Ramos (cell line): ENCODE data around the gene SEPTIN12.

ENCODE experiments used
- in situ Hi-C: fragments of 300-500 bp; cut with MboI; formaldehyde crosslinking; loops from one replicate; pipeline ENCODE4 v1.14.3; 2022; ENCODE audit warnings: low sequenced_read_pairs; ENCODE audit not compliant: unreplicated experiment

The SEPTIN12 gene

DNA sequence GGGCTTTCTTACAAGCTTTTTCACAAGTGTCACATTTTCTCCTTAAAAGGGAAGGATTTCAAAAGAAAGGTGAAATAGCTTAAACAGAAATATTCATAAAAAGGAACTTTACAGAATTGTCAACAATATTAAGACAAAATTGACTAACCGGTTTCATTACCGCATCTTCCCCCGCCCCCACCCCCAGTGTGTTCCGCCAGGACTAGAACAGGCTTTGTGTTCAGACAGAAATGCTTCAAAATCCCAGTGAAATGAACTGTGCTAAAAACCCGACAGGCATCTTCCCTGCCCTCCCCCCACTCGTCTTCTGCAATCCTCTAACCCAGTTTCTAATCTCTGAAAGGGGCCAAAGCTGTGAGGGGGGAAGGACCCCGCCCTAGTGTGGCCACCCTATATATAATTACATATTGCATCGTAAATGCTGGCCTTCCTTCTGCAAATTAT is 15.3 kb upstream of the SEPTIN12 start:
- in situ Hi-C loops = no loop called here

DNA sequence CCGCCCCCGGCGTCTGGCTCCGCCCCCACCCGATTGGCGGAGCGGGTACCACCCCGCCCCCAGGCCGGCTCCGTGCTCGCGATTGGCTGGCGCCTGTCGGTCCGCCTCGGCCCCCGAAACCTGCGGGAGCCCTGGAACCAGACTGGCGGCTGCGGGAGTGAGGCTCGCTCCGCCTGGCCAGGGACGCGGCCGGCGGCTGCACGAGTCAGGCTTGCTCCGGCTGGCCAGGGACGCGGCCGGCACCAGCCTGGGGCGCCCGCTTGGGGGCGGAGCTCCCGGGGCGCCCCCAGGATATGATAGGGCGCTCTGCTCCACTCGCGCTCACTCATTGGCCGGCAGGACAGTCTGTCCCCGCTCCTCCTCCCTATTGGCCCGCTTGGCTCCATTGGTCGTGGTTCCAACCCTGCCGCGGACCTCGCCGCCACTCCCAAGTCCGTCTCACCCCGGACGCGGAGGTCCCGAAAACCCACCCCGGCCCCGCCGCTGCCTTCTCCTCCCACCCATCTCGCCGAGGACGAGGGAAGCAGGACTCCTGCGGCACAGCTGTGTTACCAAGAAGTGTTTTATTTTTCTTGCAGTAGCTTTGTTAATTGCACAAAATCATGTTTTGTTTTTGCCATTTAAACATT is 14.6 kb upstream of the SEPTIN12 start:
- in situ Hi-C loops = no loop called here

DNA sequence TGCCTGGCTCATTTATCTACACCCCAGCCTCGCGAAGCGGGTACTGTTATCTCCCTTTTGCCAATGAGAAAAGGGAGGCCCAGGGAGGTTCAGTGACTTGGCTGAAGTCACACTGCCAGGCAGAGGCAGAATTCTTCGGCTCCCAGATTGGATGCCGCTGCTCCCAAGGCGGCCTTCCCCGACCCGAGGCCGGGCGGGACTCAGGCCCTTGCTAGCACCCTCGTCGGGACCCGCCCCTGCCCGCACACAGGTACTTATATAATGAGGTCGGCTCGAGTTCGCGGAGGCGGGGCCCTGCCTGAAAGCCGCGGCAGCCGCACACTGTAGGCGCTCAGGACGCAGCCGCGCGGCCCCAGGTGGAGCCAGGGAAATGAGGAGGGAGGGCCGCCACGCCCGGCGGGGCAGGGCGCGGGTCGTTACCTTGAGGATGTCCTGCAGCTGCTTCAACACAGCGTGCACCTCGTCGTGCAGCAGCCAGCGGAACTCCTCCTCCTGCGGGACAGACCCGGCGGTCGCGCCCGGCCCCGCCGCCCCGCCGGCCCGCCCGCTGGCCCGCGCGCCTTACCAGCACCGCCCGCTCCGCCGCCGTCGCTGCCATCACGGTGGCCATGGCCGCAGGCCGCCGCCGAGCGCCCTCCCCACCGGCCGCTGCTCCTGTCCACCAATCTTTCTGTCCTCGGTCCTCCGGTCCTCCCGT is 14.0 kb upstream of the SEPTIN12 start, which contains the start of gene ROGDI:
Gene ROGDI, minus strand, starts transcription at position 672 of the 697 bp plus-strand sequence. Its CDS starts 62 bp downstream, at position 610.
- in situ Hi-C loops = no loop called here

GRCh38 chr16:4801051-4801961 is 13.2 kb upstream of the SEPTIN12 start:
- in situ Hi-C loops = no loop called here

DNA sequence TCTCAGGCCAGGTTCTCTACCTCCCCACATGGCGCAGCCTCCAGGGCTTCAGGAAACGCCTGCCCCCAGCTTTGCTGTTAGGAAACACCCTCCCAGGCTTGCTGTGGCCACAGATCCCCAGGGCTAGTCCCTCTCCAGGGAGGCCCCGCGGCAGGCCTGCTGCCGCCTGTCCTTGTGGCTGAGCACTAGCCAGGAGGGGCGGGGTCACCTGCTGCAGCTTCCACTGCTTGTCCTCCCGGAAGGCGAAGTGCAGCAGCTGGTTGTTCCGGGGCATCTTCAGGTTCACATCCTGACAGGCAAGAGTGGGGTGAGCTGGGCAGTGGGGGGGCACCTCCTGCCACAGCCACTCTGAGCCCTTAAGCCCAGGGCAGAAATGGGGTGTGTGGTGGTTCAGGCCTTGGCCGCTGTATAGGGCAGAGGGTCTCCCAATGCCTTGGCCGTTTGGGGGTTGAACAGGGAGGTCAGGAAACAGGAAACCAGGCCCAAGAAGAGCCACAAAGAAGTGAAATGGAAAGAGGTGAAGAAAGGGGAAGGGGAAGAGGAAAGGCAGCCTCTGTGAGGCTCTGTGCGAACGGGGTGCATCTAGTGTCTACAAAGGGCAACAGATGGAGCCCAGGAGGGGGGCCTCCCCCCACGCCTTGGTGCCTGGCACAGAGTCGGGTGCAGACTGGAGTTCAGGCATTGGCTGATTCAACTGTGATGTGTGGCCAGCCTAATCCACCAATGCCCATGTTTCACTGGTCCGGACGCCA is 12.3 kb upstream of the SEPTIN12 start:
- in situ Hi-C loops = no loop called here

GRCh38 chr16:4799171-4799855 is 11.2 kb upstream of the SEPTIN12 start:
- in situ Hi-C loops = no loop called here

- in situ Hi-C loops = no loop called here
These were observed 10.3 kb upstream of the SEPTIN12 start for GRCh38 chr16:4798456-4798855.

- in situ Hi-C loops = no loop called here
These were observed 9.7 kb upstream of the SEPTIN12 start for GRCh38 chr16:4797805-4798252.

DNA sequence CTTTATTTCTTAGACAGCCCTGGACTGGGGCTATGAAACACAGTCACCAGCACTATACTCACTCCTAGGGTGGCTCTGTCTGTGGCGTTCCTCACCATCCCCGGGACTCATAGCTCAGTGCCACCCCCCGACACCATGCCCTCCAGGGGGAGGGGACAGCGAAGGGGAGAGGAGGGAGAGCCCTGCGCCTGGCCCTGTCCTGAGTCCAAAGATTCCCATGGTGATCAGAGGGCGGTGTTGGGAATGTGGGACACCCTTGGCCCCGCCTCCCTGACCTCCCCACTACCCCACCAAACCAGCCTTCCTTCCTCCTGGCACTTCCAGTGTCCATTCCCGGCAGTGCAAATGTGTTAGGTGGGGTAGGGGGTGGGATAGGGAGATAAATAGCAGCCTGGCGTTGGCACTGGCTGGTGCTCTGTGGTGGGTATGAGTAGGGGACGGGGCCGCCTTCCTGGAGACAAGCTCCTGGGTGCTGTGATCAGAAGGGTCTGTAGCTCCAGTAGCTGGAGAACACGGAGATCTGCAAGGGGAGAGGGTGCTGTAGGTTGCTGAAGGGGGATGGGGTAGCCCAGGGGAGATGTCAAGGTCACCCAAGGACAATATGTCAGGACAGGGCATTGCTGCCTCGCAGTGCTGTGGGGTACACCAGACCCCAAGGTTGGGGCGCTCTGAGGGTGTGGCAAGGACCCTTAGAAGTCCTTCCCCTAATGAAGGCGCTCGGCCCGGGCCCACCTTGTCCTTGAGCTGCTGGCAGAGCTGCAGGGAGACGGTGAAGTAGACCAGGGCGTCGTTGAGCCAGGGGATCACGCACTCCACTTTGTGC is 9.0 kb upstream of the SEPTIN12 start:
- in situ Hi-C loops = no loop called here

- in situ Hi-C loops = no loop called here
These were observed 7.9 kb upstream of the SEPTIN12 start for GRCh38 chr16:4795828-4796572.

GRCh38 chr16:4795181-4795827 is 7.2 kb upstream of the SEPTIN12 start, which contains the start of gene SMIM22:
TSS of gene SMIM22 (plus strand) at chr16:4795369. CDS start at chr16:4795735, 366 bp downstream.
- in situ Hi-C loops = no loop called here

GRCh38 chr16:4792951-4793513 is 4.9 kb upstream of the SEPTIN12 start:
- in situ Hi-C loops = no loop called here

- in situ Hi-C loops = no loop called here
These were observed 2.7 kb upstream of the SEPTIN12 start for GRCh38 chr16:4790871-4791270.

- in situ Hi-C loops = no loop called here
These were observed 2.1 kb upstream of the SEPTIN12 start for GRCh38 chr16:4790261-4790660.

GRCh38 chr16:4788910-4789309 is 765 bp upstream of the SEPTIN12 start:
- in situ Hi-C loops = no loop called here

DNA sequence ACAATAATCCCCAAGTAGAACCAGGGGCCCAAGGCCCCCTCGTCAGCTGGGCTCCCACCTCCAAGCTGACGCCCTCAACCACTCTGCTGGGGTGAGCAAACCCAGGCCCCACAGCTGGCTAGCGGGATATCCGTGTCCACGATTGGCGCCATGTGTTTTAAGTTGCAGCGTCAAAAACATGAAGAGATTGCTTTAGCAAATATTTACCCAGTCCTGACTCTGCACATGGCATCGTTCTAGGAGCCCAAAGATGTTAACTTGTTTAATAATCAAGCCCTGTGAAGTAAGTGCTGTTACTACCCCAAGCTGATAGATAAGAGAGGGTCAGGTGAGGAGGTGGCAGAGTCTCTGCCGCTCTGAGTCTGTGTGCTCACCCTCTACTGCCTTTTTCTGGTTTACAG is 344 bp upstream of the SEPTIN12 start:
- in situ Hi-C loops = no loop called here

DNA sequence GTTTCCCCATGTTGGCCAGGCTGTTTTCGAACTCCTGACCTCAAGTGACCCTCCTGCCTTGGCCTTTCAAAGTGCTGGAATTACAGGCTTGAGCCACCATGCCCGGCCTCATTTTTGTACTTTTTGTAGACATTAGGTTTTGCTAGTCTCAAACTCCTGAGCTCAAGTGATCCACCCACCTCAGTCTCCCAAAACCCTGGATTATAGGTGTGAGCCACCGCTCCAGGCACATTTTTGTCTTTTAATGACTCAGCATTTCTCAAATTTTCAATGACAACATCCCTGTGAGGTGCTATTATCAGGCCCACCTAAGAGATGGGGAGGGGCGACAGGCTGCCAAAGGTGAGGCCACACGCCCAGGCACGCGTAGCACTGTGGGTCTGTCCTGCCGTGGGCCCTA is 1.1 kb downstream of the SEPTIN12 start:
- in situ Hi-C loops = no loop called here
